ENCODE data around the gene PRIMA1. TPM values are rescaled to one million over a fixed set of nuclear protein-coding genes. Genes with fewer than 3 reads are reported as not detected.

PRIMA1 gene
- total RNA-seq = not detected

- H3K4me1 Mint-ChIP-seq = peaks cover 4% of the 10 kb centered on the region
- H3K9me3 Mint-ChIP-seq = no peaks in the 10 kb centered on the region
- ChIA-PET CTCF (no interaction called here), POLR2A (no interaction called here)
- peaks cover 67% of the 10 kb centered on the region for H3K27me3 Mint-ChIP-seq
- no peaks in the 10 kb centered on the region for H3K36me3 Mint-ChIP-seq (ENCODE audit: low read depth)
- H3K4me3 Mint-ChIP-seq = no peak within 1 kb of the TSS
- no peak within 1 kb of the TSS for H3K27ac Mint-ChIP-seq
- no peak for DNase-seq
Measured at GRCh38 chr14:93788293-93788542, at the start of gene PRIMA1. Gene PRIMA1 (minus strand): TSS chr14:93788485. CDS start chr14:93787718, 767 bp downstream.

- Mint-ChIP-seq H3K9me3 (peaks cover 3% of the 10 kb centered on the region), H3K36me3 (ENCODE audit: low read depth) (no peaks in the 10 kb centered on the region), H3K27me3 (peaks cover 7% of the 10 kb centered on the region), H3K4me3 (no peak overlapping the region), H3K4me1 (peaks cover 5% of the 10 kb centered on the region), H3K27ac (no peak overlapping the region)
- ChIA-PET POLR2A (no interaction called here), CTCF (no interaction called here)
- DNase-seq = no peak
Measured at GRCh38 chr14:93834699-93835371, 46.5 kb upstream of the PRIMA1 start.

GRCh38 chr14:93832665-93833064 lies 44.4 kb upstream of the PRIMA1 start:
- Mint-ChIP-seq H3K36me3 (ENCODE audit: low read depth) (no peaks in the 10 kb centered on the region), H3K4me3 (no peak overlapping the region), H3K9me3 (peaks cover 3% of the 10 kb centered on the region), H3K4me1 (no peaks in the 10 kb centered on the region), H3K27ac (no peak overlapping the region), H3K27me3 (peaks cover 8% of the 10 kb centered on the region)
- CTCF ChIA-PET = no interaction called here
- no peak for DNase-seq
- POLR2A ChIA-PET = no interaction called here

GRCh38 chr14:93832081-93832480 lies 43.8 kb upstream of the PRIMA1 start:
- peaks cover 8% of the 10 kb centered on the region for H3K27me3 Mint-ChIP-seq
- ChIA-PET CTCF (interaction anchor here (0.7 kb wide), 1 partner anchor 580 kb away, joined by 4 read pairs; no protein-coding TSS in a partner anchor), POLR2A (no interaction called here)
- peaks cover 3% of the 10 kb centered on the region for H3K9me3 Mint-ChIP-seq
- DNase-seq = no peak
- H3K4me1 Mint-ChIP-seq = no peaks in the 10 kb centered on the region
- no peaks in the 10 kb centered on the region for H3K36me3 Mint-ChIP-seq (ENCODE audit: low read depth)
- H3K27ac Mint-ChIP-seq = no peak overlapping the region
- H3K4me3 Mint-ChIP-seq = no peak overlapping the region

GRCh38 chr14:93830753-93831461 lies 42.6 kb upstream of the PRIMA1 start:
- Mint-ChIP-seq H3K27ac (no peak overlapping the region), H3K4me1 (no peaks in the 10 kb centered on the region), H3K4me3 (no peak overlapping the region), H3K27me3 (peaks cover 11% of the 10 kb centered on the region), H3K9me3 (no peaks in the 10 kb centered on the region), H3K36me3 (ENCODE audit: low read depth) (no peaks in the 10 kb centered on the region)
- ChIA-PET CTCF (no interaction called here), POLR2A (no interaction called here)
- DNase-seq = no peak

GRCh38 chr14:93829839-93830481 lies 41.7 kb upstream of the PRIMA1 start:
- peaks cover 13% of the 10 kb centered on the region for H3K27me3 Mint-ChIP-seq
- H3K9me3 Mint-ChIP-seq = no peaks in the 10 kb centered on the region
- H3K4me3 Mint-ChIP-seq = no peak overlapping the region
- DNase-seq = no peak
- no peaks in the 10 kb centered on the region for H3K36me3 Mint-ChIP-seq (ENCODE audit: low read depth)
- ChIA-PET POLR2A (no interaction called here), CTCF (no interaction called here)
- no peak overlapping the region for H3K27ac Mint-ChIP-seq
- H3K4me1 Mint-ChIP-seq = no peaks in the 10 kb centered on the region

GRCh38 chr14:93825235-93825553 lies 36.9 kb upstream of the PRIMA1 start:
- no peak overlapping the region for H3K27ac Mint-ChIP-seq
- POLR2A ChIA-PET = no interaction called here
- DNase-seq = no peak
- no peaks in the 10 kb centered on the region for H3K4me1 Mint-ChIP-seq
- no peaks in the 10 kb centered on the region for H3K36me3 Mint-ChIP-seq (ENCODE audit: low read depth)
- no peak overlapping the region for H3K4me3 Mint-ChIP-seq
- CTCF ChIA-PET = no interaction called here
- peaks cover 12% of the 10 kb centered on the region for H3K27me3 Mint-ChIP-seq
- no peaks in the 10 kb centered on the region for H3K9me3 Mint-ChIP-seq

GRCh38 chr14:93824518-93825234 lies 36.4 kb upstream of the PRIMA1 start:
- ChIA-PET POLR2A (no interaction called here), CTCF (no interaction called here)
- no peak overlapping the region for H3K27ac Mint-ChIP-seq
- no peak overlapping the region for H3K4me3 Mint-ChIP-seq
- no peaks in the 10 kb centered on the region for H3K4me1 Mint-ChIP-seq
- peaks cover 8% of the 10 kb centered on the region for H3K27me3 Mint-ChIP-seq
- H3K36me3 Mint-ChIP-seq (ENCODE audit: low read depth) = no peaks in the 10 kb centered on the region
- no peaks in the 10 kb centered on the region for H3K9me3 Mint-ChIP-seq
- DNase-seq = no peak

GRCh38 chr14:93824076-93824475 lies 35.8 kb upstream of the PRIMA1 start:
- no peak overlapping the region for H3K27ac Mint-ChIP-seq
- H3K27me3 Mint-ChIP-seq = peaks cover 6% of the 10 kb centered on the region
- no peak for DNase-seq
- no peaks in the 10 kb centered on the region for H3K4me1 Mint-ChIP-seq
- ChIA-PET CTCF (no interaction called here), POLR2A (no interaction called here)
- no peaks in the 10 kb centered on the region for H3K36me3 Mint-ChIP-seq (ENCODE audit: low read depth)
- no peaks in the 10 kb centered on the region for H3K9me3 Mint-ChIP-seq
- H3K4me3 Mint-ChIP-seq = no peak overlapping the region

- CTCF ChIA-PET = no interaction called here
Measured at GRCh38 chr14:93821051-93821450, 32.8 kb upstream of the PRIMA1 start.

GRCh38 chr14:93818857-93819256 lies 30.6 kb upstream of the PRIMA1 start:
- Mint-ChIP-seq H3K36me3 (ENCODE audit: low read depth) (no peaks in the 10 kb centered on the region), H3K4me3 (no peak overlapping the region), H3K27ac (no peak overlapping the region), H3K27me3 (peaks cover 13% of the 10 kb centered on the region), H3K4me1 (no peaks in the 10 kb centered on the region), H3K9me3 (peaks cover 6% of the 10 kb centered on the region)
- DNase-seq = no peak
- CTCF ChIA-PET = no interaction called here
- POLR2A ChIA-PET = no interaction called here

More at GRCh38 chr14:93821051-93821450, 32.8 kb upstream of the PRIMA1 start:
- no peaks in the 10 kb centered on the region for H3K4me1 Mint-ChIP-seq
- H3K27ac Mint-ChIP-seq = no peak overlapping the region
- no peaks in the 10 kb centered on the region for H3K9me3 Mint-ChIP-seq
- peaks cover 11% of the 10 kb centered on the region for H3K27me3 Mint-ChIP-seq
- POLR2A ChIA-PET = no interaction called here
- no peak overlapping the region for H3K4me3 Mint-ChIP-seq
- no peaks in the 10 kb centered on the region for H3K36me3 Mint-ChIP-seq (ENCODE audit: low read depth)
- no peak for DNase-seq

GRCh38 chr14:93811676-93812075 lies 23.4 kb upstream of the PRIMA1 start:
- peaks cover 9% of the 10 kb centered on the region for H3K9me3 Mint-ChIP-seq
- POLR2A ChIA-PET = no interaction called here
- peaks cover 14% of the 10 kb centered on the region for H3K27me3 Mint-ChIP-seq
- H3K4me1 Mint-ChIP-seq = peaks cover 4% of the 10 kb centered on the region
- no peak overlapping the region for H3K4me3 Mint-ChIP-seq
- CTCF ChIA-PET = no interaction called here
- no peaks in the 10 kb centered on the region for H3K36me3 Mint-ChIP-seq (ENCODE audit: low read depth)
- DNase-seq = no peak
- H3K27ac Mint-ChIP-seq = no peak overlapping the region

GRCh38 chr14:93811020-93811419 lies 22.7 kb upstream of the PRIMA1 start:
- ChIA-PET POLR2A (no interaction called here), CTCF (no interaction called here)
- peaks cover 4% of the 10 kb centered on the region for H3K4me1 Mint-ChIP-seq
- no peak for DNase-seq
- H3K27ac Mint-ChIP-seq = no peak overlapping the region
- H3K9me3 Mint-ChIP-seq = peaks cover 9% of the 10 kb centered on the region
- H3K4me3 Mint-ChIP-seq = no peak overlapping the region
- H3K36me3 Mint-ChIP-seq (ENCODE audit: low read depth) = no peaks in the 10 kb centered on the region
- H3K27me3 Mint-ChIP-seq = peaks cover 14% of the 10 kb centered on the region
